SU-DHL-6 (cell line): ENCODE data around the gene ZP3.
"Not testable (repeated sequence)": the region's sequence is repeated elsewhere in the genome, so short reads cannot be mapped to it uniquely, and the experiment has no call there.

Experiments used
- H2AFZ ChIP-seq: fragments of 200-600 bp; sonication (generic); 2 replicates; pipeline ENCODE4 v1.6.1; 2014; ENCODE audit warnings: low read depth, mild to moderate bottlenecking, moderate library complexity, mixed read lengths, antibody characterized with exemption, low read length; ENCODE audit not compliant: severe bottlenecking
- H3F3A ChIP-seq: fragments of 200-600 bp; shearing (Covaris generic); 2 replicates; pipeline ENCODE4 v1.6.0; 2016; ENCODE audit warnings: antibody characterized with exemption, mild to moderate bottlenecking; ENCODE audit not compliant: insufficient read depth
- H3K27ac ChIP-seq: fragments of 200-600 bp; sonication (generic); 2 replicates; pipeline ENCODE4 v1.5.1; 2016; ENCODE audit warnings: low read depth, mild to moderate bottlenecking, low read length, moderate library complexity, mixed read lengths
- H3K27me3 ChIP-seq: fragments of 200-600 bp; sonication (generic), shearing (Covaris generic); 2 replicates; pipeline ENCODE4 v1.6.0; 2014; ENCODE audit warnings: mild to moderate bottlenecking, low read length
- H3K36me3 ChIP-seq: fragments of 200-600 bp; sonication (generic); 2 replicates; pipeline ENCODE4 v1.6.1; 2014; ENCODE audit warnings: mild to moderate bottlenecking, low read length, mixed read lengths
- H3K4me2 ChIP-seq: fragments of 300-600, 200-600 bp; shearing (Covaris generic), sonication (generic); 2 replicates; pipeline ENCODE4 v1.6.0; 2014; ENCODE audit warnings: low read length, low read depth, mild to moderate bottlenecking; ENCODE audit not compliant: poor library complexity, severe bottlenecking
- H3K4me3 ChIP-seq: fragments of 200-600 bp; sonication (generic); 2 replicates; pipeline ENCODE4 v1.5.1; 2014; ENCODE audit warnings: antibody characterized with exemption, low read length, mild to moderate bottlenecking, mixed read lengths; ENCODE audit not compliant: insufficient read depth, poor library complexity, severe bottlenecking
- H3K79me2 ChIP-seq: fragments of 200-600 bp; sonication (generic); 2 replicates; pipeline ENCODE4 v1.6.1; 2014; ENCODE audit warnings: mild to moderate bottlenecking, low read length, moderate library complexity; ENCODE audit not compliant: insufficient read depth
- H3K9ac ChIP-seq: fragments of 200-600 bp; sonication (generic); 2 replicates; pipeline ENCODE4 v1.7.0; 2014; ENCODE audit warnings: mild to moderate bottlenecking, low read length
- H3K9me2 ChIP-seq: fragments of 200-600 bp; sonication (generic); replicated peaks from 2 replicates; pipeline ENCODE4 v1.6.1; 2014; ENCODE audit warnings: low read length; ENCODE audit not compliant: insufficient read depth
- H3K9me3 ChIP-seq: fragments of 200-600 bp; sonication (generic); 2 replicates; pipeline ENCODE4 v1.6.1; 2014; ENCODE audit warnings: low read length, mixed read lengths; ENCODE audit not compliant: insufficient read depth
- H4K20me1 ChIP-seq: fragments of 200-600 bp; sonication (generic); 2 replicates; pipeline ENCODE4 v1.6.1; 2014; ENCODE audit warnings: low read depth, mild to moderate bottlenecking, antibody characterized with exemption, low read length, moderate library complexity, mixed read lengths

The ZP3 gene

DNA sequence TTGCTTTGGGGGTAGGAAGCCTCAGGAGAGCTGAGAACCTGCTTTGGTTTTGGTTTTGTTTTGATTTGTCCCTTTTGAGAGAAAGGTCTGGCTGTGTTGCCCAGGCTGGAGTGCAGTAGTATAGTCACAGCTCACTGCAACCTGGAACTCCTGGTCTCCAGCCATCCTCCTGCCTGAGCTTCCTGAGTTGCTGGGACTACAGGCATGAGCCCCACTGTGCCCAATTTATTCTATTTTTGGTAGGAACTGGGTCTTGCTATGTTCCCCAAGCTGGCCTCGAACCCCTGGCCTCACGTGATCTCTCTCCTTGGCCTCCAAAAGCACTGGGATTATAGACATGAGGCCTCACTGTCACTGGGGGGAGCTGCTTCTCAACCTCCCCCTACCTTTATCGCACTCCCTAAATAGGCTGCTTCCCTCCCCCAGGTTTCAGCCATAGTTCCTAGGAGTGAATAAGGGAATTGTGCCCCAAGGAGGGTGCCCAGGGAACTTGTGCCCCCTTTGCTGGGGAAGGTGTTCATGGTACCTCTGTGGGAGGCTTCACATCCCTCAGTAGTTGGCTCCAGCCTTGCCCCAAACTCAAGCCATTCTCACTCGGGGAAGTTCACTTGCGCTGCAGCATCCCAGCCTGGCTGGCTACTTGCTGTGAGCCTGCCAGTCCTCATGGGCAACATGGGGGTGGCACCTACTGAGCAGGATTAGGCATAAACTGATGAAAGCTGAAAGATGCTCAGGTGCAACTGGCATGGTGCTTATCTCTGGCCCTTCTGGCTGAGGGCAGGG, 18.1 kb downstream of the ZP3 start:
- not testable (repeated sequence) for H4K20me1 ChIP-seq, H3K9me3 ChIP-seq, H3K9me2 ChIP-seq

DNA sequence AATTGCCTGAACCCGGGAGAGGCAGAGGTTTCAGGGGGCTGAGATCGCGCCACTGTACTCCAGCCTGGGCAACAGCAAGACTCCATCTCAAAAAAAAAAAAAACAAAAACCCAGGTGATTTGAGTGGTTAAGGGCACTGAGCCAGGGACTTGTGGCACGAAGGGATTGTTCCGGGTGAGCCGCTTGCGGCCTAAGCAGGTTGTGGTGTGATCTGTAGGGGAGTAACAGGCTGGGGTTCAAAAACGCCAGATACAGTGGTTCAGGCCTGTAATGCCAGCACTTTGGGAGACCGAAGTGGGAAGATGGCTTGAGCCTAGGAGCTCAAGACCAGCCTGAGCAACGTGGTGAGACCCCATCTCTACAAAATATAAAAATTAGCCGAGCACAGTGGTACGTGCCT, 19.1 kb downstream of the ZP3 start:
- not testable (repeated sequence) for H2AFZ ChIP-seq, H3K9me3 ChIP-seq, H3F3A ChIP-seq, H3K79me2 ChIP-seq, H3K27me3 ChIP-seq, H3K4me3 ChIP-seq, H3K27ac ChIP-seq, H3K36me3 ChIP-seq, H4K20me1 ChIP-seq, H3K4me2 ChIP-seq, H3K9me2 ChIP-seq, H3K9ac ChIP-seq

More for the DNA sequence above, 18.1 kb downstream of the ZP3 start:
- H3K4me2 ChIP-seq, H3K27me3 ChIP-seq, H3K9ac ChIP-seq, H2AFZ ChIP-seq, H3K36me3 ChIP-seq, H3K4me3 ChIP-seq, H3K79me2 ChIP-seq, H3K27ac ChIP-seq, H3F3A ChIP-seq: not testable (repeated sequence)

DNA sequence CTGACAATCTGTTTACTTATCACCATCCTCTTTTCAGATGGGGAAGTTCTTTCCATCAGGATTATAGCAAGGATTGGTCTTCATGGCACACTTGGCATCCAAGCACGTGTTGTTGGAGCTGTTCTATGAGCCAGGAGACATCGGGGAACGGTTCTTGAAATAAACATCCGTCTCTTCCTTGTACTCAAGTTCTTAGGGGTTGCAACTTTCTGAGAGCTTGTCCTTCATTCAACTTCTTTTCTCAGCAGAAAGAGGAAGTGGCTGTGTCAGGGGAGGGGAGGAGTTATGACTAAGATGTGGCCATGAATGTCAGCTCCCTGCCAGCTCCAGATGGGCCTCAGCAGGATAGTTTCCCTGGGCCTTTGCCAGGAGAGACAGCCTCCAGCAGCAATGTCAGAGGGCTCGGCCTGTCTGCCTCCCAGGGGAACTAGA, 20.8 kb downstream of the ZP3 start:
- H3K36me3 ChIP-seq, H3F3A ChIP-seq, H3K4me3 ChIP-seq, H3K79me2 ChIP-seq, H3K9me2 ChIP-seq, H4K20me1 ChIP-seq, H3K9me3 ChIP-seq, H2AFZ ChIP-seq, H3K27me3 ChIP-seq: not testable (repeated sequence)
- Histone ChIP-seq H3K9ac (peak overlapping the region; percentile 35; the same call in 1 of the 2 replicates), H3K27ac (peak overlapping the region; percentile 62), H3K4me2 (peak overlapping the region; percentile 44)

GRCh38 chr7:76457017-76457416, 32.3 kb downstream of the ZP3 start:
- not testable (repeated sequence) for H3K27ac ChIP-seq, H3K9me2 ChIP-seq, H3K79me2 ChIP-seq, H3K4me2 ChIP-seq, H3K9me3 ChIP-seq, H3K9ac ChIP-seq, H3K4me3 ChIP-seq, H3F3A ChIP-seq, H2AFZ ChIP-seq, H3K27me3 ChIP-seq, H3K36me3 ChIP-seq, H4K20me1 ChIP-seq

DNA sequence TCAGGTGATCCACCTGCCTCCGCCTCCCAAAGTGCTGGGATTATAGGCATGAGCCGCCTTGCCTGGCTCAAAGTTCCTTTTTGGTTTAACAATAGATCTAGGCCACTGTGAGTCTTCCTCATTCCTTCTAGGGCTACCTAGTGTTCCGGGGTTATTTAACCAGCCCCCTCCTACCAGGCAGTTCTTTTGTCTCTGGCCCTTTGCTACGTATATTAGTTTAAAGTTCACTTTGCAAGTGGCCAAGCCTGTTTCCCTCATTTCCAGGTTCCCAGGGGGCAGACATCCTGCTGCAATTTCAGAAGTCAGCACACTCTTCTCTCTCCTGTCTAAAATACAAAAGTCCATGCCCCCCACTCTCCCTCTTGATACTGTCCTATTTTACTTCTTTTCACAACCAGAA, 33.8 kb downstream of the ZP3 start:
- H3K27ac ChIP-seq, H3K27me3 ChIP-seq, H3K36me3 ChIP-seq, H3K9me3 ChIP-seq, H2AFZ ChIP-seq, H3K79me2 ChIP-seq, H3K9me2 ChIP-seq, H3F3A ChIP-seq, H3K4me2 ChIP-seq, H3K4me3 ChIP-seq, H4K20me1 ChIP-seq, H3K9ac ChIP-seq: not testable (repeated sequence)

DNA sequence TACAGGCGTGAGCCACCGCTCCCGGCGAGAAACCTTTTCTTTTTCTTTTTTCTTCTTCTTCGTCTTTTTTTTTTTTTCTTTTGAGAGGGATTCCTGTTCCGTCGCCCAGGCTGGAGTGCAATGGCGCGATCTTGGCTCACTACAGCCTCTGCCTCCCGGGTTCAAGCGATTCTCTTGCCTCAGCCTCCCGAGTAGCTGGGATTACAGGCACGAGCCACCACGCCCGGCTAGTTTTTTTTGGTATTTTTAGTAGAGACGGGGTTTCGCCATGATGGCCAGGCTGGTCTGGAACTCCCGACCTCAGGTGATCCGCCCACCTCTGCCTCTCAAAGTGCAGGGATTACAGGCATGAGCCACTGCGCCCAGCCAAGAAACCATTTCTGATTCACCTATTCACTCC, 36.0 kb downstream of the ZP3 start:
- not testable (repeated sequence) for H3K9me3 ChIP-seq, H3K79me2 ChIP-seq, H3F3A ChIP-seq, H3K4me3 ChIP-seq, H3K27ac ChIP-seq, H3K9ac ChIP-seq, H3K36me3 ChIP-seq, H4K20me1 ChIP-seq, H2AFZ ChIP-seq, H3K4me2 ChIP-seq, H3K9me2 ChIP-seq, H3K27me3 ChIP-seq

GRCh38 chr7:76461464-76462101, 36.8 kb downstream of the ZP3 start, which contains the start of gene DTX2:
Gene DTX2, plus strand, starts transcription at chr7:76461709. Its CDS starts 18,801 bp downstream, at chr7:76480510.
- peak within 1 kb of the TSS; percentile 53 for H3K4me3 ChIP-seq

GRCh38 chr7:76462271-76462882, 37.6 kb downstream of the ZP3 start:
- not testable (repeated sequence) for H3K9me3 ChIP-seq, H3K27ac ChIP-seq, H3K9me2 ChIP-seq, H3F3A ChIP-seq, H3K27me3 ChIP-seq, H2AFZ ChIP-seq, H3K9ac ChIP-seq, H4K20me1 ChIP-seq, H3K36me3 ChIP-seq, H3K79me2 ChIP-seq, H3K4me3 ChIP-seq, H3K4me2 ChIP-seq

More at GRCh38 chr7:76461464-76462101, 36.8 kb downstream of the ZP3 start, which contains the start of gene DTX2:
- not testable (repeated sequence) for H3K9me2 ChIP-seq, H3F3A ChIP-seq, H4K20me1 ChIP-seq, H3K27ac ChIP-seq, H3K27me3 ChIP-seq, H3K36me3 ChIP-seq, H3K4me2 ChIP-seq, H3K9me3 ChIP-seq, H3K79me2 ChIP-seq, H2AFZ ChIP-seq
- peak within 1 kb of the TSS; percentile 46; the same call in 1 of the 2 replicates for H3K9ac ChIP-seq
